ENCODE measurements around the gene RPA3. TPM values are rescaled to one million over a fixed set of nuclear protein-coding genes. Genes with fewer than 3 reads are reported as not detected.

RPA3 gene
- total RNA-seq, 4 donors from 2014 or later: 14.9 to 35.2 (median 18.4) TPM

- no peaks in the 10 kb centered on the region for H3K4me1 ChIP-seq
- H3K36me3 ChIP-seq: no peaks in the 10 kb centered on the region
- no peak for DNase-seq (ENCODE audit: low spot score in 2 of 2)
- TF ChIP-seq POLR2A (IDR thresholded peaks at IDR 0.05) (no peak), CTCF (IDR thresholded peaks at IDR 0.05) (no peak), POLR2AphosphoS5 (IDR thresholded peaks at IDR 0.05) (no peak), EP300 (IDR thresholded peaks at IDR 0.05) (no peak)
- no peaks in the 10 kb centered on the region for H3K9me3 ChIP-seq
- no peak overlapping the region for H3K4me3 ChIP-seq
- WGBS: 71% methylated on average over 4 of the region's 4 CpGs
- no peak overlapping the region for H3K27ac ChIP-seq
- H3K27me3 ChIP-seq: no peaks in the 10 kb centered on the region
Observed at GRCh38 chr7:7614018-7614741, 104.2 kb downstream of the RPA3 start.

- 98% methylated on average over 1 of the region's 1 CpG for WGBS
- no peak overlapping the region for H3K4me3 ChIP-seq
- H3K9me3 ChIP-seq: no peaks in the 10 kb centered on the region
- no peak for DNase-seq (ENCODE audit: low spot score in 2 of 2)
- no peak overlapping the region for H3K27ac ChIP-seq
- no peaks in the 10 kb centered on the region for H3K4me1 ChIP-seq
- TF ChIP-seq EP300 (IDR thresholded peaks at IDR 0.05) (no peak), POLR2AphosphoS5 (IDR thresholded peaks at IDR 0.05) (no peak), POLR2A (IDR thresholded peaks at IDR 0.05) (no peak), CTCF (IDR thresholded peaks at IDR 0.05) (no peak)
- H3K27me3 ChIP-seq: no peaks in the 10 kb centered on the region
- peaks cover under 1% of the 10 kb centered on the region for H3K36me3 ChIP-seq
Observed at GRCh38 chr7:7613210-7613609, 105.2 kb downstream of the RPA3 start.

- Histone ChIP-seq H3K27me3 (no peaks in the 10 kb centered on the region), H3K36me3 (peaks cover 7% of the 10 kb centered on the region), H3K9me3 (no peaks in the 10 kb centered on the region), H3K4me1 (no peaks in the 10 kb centered on the region), H3K27ac (no peak overlapping the region), H3K4me3 (no peak overlapping the region)
- DNase-seq (ENCODE audit: low spot score in 2 of 2): no peak
- TF ChIP-seq POLR2AphosphoS5 (IDR thresholded peaks at IDR 0.05) (no peak), CTCF (IDR thresholded peaks at IDR 0.05) (no peak), EP300 (IDR thresholded peaks at IDR 0.05) (no peak), POLR2A (IDR thresholded peaks at IDR 0.05) (no peak)
- 72% methylated on average over 1 of the region's 1 CpG for WGBS
Observed at GRCh38 chr7:7612519-7612918, 105.9 kb downstream of the RPA3 start.

- WGBS: 74% methylated on average over 2 of the region's 2 CpGs
- peaks cover 25% of the 10 kb centered on the region for H3K36me3 ChIP-seq
- no peaks in the 10 kb centered on the region for H3K9me3 ChIP-seq
- DNase-seq (ENCODE audit: low spot score in 2 of 2): no peak
- TF ChIP-seq POLR2A (IDR thresholded peaks at IDR 0.05) (no peak), EP300 (IDR thresholded peaks at IDR 0.05) (no peak), POLR2AphosphoS5 (IDR thresholded peaks at IDR 0.05) (no peak), CTCF (IDR thresholded peaks at IDR 0.05) (no peak)
- no peaks in the 10 kb centered on the region for H3K4me1 ChIP-seq
- no peaks in the 10 kb centered on the region for H3K27me3 ChIP-seq
- no peak overlapping the region for H3K4me3 ChIP-seq
- no peak overlapping the region for H3K27ac ChIP-seq
Observed at GRCh38 chr7:7609330-7609729, 109.1 kb downstream of the RPA3 start.

GRCh38 chr7:7607010-7607409 is 111.4 kb downstream of the RPA3 start:
- Histone ChIP-seq H3K36me3 (peaks cover 25% of the 10 kb centered on the region), H3K9me3 (no peaks in the 10 kb centered on the region), H3K4me3 (no peak overlapping the region), H3K27me3 (no peaks in the 10 kb centered on the region), H3K27ac (no peak overlapping the region), H3K4me1 (no peaks in the 10 kb centered on the region)
- no peak for TF ChIP-seq POLR2A (IDR thresholded peaks at IDR 0.05)
- WGBS: 61% methylated on average over 3 of the region's 3 CpGs
- no peak for DNase-seq (ENCODE audit: low spot score in 2 of 2)

- H3K27ac ChIP-seq: no peak overlapping the region
- 89% methylated on average over 5 of the region's 5 CpGs for WGBS
- no peak for DNase-seq (ENCODE audit: low spot score in 2 of 2)
- H3K4me1 ChIP-seq: peaks cover 4% of the 10 kb centered on the region
- no peak overlapping the region for H3K4me3 ChIP-seq
- H3K36me3 ChIP-seq: peaks cover 36% of the 10 kb centered on the region
- no peak for TF ChIP-seq POLR2AphosphoS5 (IDR thresholded peaks at IDR 0.05)
- no peak for TF ChIP-seq EP300 (IDR thresholded peaks at IDR 0.05)
- TF ChIP-seq POLR2A (IDR thresholded peaks at IDR 0.05): no peak
- TF ChIP-seq CTCF (IDR thresholded peaks at IDR 0.05): no peak
- H3K27me3 ChIP-seq: no peaks in the 10 kb centered on the region
- no peaks in the 10 kb centered on the region for H3K9me3 ChIP-seq
Observed at GRCh38 chr7:7596176-7596575, 122.2 kb downstream of the RPA3 start.
